ENCODE results near the gene ATF7. TPM values are rescaled to one million over a fixed set of nuclear protein-coding genes. Genes with fewer than 3 reads are reported as not detected.
"Not testable (repeated sequence)": the region's sequence is repeated elsewhere in the genome, so short reads cannot be mapped to it uniquely, and the experiment has no call there.

Gene ATF7
- total RNA-seq, 1 donor from 2014 or later, result 33.5 TPM

DNA sequence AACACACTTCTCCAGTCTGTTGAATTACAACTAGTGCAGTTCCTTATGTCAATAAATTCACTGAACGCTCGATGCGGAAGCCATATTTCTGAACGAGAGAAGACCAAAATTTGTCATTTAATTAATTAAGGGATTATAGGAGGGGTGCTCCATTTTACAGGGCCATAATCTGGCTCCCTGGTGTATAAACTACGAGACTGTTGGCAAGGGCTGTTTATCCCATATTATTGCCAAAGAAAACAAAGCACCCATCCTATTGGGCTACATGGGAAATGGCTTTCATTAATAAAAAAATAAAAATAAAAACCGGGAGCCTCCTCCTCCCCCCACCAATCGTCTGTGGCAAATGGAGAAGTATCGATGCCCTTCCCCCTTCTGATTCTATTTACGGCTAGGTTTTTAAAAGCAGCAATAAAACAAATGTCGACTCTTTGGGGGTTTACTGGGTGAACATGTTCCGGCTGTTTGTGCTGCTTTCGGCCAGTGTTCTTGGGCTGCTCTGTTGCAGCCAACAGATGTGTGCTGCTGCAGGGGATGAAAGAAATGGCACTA lies 24.8 kb downstream of the ATF7 start:
- intact Hi-C loops (cut with DNase I), result no loop called here
- no peak for DNase-seq (ENCODE audit: low spot score)

DNA sequence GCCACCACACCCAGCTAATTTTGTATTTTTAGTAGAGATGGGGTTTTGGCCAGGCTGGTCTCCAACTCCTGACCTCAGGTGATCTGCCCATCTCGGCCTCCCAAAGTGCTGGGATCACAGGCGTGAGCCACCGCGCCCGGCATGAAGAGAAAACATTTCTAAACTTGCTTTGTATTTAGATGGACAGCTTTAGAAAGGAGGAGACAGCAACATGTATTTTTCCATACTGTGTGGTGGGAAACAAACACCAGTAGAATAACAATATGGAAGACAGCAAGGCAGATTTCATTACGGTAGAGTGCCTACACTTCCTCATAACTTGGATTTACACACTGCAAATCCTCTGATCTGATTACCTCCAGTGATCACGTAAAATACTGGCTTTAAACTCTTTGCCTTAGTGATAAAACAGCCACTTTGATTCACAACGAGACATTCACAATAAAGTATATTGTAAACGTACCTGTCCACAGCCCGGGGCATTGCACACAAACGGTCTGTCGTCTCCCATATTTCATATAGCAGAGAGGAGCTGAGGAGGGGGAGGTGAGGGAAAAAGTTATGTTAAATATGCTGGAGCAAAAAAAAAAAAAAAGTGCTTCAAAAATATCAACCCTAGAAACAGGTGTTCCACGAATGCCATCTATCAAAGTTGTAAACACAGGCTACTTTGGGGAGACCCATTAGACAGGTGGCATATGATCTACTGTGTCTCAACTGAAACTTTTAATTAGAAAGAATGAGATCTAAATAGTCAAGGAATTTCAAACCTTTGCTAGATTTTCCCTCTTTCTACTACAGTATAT lies 25.5 kb downstream of the ATF7 start:
- intact Hi-C loops (cut with DNase I), result no loop called here
- DNase-seq (ENCODE audit: low spot score), result no peak

DNA sequence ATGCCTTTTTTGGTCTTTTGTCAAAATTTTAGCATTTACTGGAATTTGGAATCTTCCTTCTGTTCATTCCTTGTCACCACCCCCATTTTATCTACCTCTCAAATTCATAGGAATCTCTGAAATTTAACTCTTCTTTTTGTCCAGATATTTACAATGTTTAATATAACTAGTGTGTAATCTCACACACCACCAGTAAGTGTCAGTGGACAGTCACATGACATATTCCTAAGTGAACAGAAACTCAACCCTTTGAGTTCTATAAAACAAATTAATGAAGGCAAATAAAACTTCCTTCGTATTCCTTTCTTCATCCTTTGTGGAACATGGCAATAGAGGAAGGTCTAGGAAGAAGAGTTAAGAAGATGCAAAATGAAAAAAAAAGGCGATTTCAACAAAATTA lies 26.6 kb downstream of the ATF7 start:
- intact Hi-C loops (cut with DNase I), result no loop called here
- no peak for DNase-seq (ENCODE audit: low spot score)

DNA sequence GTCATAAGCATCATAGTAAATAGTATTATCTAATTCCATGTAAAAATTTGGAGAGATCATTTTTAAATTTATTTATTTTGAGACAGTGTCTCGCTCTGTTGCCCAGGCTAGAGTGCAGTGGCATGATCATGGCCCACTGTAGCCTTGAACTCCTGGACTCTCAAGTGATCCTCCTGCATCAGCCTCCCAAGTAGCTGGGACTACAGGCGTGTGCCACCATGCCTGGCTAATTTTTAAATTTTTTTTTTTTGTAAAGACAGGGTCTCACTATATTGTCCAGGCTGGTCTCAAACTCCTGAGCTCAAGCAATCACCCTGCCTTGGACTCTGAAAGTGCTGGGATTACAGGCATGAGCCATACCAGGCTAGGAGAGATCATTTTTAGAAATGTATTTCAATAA lies 27.2 kb downstream of the ATF7 start:
- intact Hi-C loops (cut with DNase I); DNase-seq (ENCODE audit: low spot score): not testable (repeated sequence)

DNA sequence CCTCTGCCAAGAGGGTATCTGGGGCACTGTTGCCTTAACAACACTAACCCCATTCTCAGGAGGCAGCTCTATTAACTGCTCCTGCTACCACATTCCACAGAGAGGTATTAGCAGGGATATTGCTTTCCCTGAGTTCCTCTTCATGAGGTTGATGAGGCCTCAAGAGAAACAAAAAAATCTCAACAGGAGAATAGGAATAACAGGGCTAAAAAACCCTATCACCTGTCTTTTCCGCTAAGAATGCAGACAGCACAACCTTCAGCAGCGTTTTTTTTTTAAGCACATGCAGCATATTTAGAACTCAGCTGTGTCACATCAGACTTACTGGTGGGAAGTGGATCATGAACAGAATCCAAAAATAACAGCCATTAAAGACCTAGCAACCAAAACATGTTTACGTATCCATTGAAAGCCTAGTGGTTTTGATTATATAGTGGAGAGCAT lies 29.2 kb downstream of the ATF7 start:
- intact Hi-C loops (cut with DNase I), result no loop called here
- no peak for DNase-seq (ENCODE audit: low spot score)

DNA sequence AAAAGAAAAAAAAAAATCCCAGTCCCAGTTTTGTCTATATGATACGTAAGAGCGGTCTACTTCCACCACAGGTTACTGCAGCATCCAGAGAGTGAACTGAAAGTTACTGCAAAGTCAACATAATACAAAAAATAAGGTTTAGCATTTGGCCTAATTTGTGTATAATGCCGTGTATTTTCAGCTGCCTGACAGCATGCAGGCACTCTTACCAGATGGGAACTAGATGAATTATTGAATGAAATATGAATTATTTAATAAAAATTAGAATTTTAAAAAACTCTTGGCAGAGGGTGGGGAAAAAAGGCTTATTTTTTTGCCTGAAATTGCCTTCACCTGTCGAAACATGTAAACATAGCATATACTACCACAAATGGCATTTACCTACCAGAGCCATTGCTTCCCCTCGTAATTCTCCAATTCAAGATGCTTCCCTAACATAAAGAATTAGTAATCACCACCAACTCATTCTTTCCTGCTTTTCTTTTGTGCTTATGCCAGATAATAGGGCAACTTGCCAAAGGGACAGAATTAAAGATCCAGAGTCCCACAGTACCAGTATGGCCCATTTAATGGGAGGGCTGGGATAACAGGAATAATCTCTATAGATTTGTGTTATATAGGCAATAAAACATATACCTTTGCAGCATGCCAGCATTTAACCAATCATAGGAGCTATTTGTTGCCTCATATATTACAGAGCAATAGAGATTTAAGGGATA lies 31.1 kb downstream of the ATF7 start:
- no peak for DNase-seq (ENCODE audit: low spot score)
- intact Hi-C loops (cut with DNase I), result no loop called here

DNA sequence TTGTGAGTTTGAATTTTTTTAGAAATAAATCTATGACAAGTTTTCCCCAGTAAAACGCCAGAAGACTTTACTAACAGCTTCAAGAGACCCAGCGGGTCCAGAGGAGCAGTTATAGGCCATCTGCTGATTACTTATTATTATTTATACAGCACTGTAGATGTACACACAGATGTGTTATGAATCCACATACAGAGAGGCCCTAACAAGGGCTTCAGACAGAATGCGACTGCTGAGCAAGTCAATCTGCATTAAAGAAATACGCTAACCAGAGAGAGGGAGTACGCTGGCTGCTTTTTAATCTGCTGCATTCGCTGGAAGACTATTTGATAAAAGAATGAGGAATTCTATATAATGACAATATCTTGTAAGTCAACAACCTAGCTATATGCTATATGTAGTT lies 32.5 kb downstream of the ATF7 start:
- DNase-seq (ENCODE audit: low spot score), result no peak
- intact Hi-C loops (cut with DNase I), result no loop called here

DNA sequence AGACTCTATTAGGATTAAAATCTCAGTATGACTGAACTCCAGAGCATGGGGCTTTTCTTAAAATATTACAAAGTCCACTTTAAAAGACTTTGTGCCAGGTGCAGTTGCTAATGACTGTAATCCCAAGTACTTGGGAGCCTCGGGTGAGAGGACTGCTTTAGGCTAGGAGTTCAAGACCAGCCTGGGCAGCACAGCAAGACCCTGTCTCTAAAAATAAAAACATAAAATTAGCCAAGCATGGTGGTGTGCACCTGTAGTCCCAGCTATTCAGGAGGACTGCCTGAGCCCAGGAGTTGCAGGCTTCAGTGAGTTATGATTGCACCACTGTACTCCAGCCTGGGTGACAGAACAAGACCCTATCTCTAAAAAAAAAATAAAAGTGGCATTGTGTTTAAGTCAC lies 33.2 kb downstream of the ATF7 start:
- no peak for DNase-seq (ENCODE audit: low spot score)
- intact Hi-C loops (cut with DNase I), result no loop called here

DNA sequence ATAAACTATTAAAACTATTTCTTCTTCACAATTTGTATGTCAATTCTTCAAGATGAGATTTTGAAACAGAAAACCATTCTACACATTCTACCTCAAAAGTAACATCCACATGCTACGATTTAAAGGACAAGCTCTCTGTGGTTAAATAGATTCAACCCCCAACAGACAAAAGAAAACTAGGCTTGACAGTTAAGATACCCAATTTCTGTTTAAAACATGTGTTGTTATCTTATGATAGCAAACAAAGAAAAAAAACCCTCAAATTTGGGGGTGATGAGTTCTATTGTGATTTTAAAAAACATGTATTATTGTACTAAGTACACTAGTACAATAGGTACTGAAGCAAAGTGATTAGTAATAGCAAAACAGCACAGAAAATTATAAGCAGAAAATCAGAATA lies 33.8 kb downstream of the ATF7 start:
- intact Hi-C loops (cut with DNase I), result no loop called here
- no peak for DNase-seq (ENCODE audit: low spot score)

DNA sequence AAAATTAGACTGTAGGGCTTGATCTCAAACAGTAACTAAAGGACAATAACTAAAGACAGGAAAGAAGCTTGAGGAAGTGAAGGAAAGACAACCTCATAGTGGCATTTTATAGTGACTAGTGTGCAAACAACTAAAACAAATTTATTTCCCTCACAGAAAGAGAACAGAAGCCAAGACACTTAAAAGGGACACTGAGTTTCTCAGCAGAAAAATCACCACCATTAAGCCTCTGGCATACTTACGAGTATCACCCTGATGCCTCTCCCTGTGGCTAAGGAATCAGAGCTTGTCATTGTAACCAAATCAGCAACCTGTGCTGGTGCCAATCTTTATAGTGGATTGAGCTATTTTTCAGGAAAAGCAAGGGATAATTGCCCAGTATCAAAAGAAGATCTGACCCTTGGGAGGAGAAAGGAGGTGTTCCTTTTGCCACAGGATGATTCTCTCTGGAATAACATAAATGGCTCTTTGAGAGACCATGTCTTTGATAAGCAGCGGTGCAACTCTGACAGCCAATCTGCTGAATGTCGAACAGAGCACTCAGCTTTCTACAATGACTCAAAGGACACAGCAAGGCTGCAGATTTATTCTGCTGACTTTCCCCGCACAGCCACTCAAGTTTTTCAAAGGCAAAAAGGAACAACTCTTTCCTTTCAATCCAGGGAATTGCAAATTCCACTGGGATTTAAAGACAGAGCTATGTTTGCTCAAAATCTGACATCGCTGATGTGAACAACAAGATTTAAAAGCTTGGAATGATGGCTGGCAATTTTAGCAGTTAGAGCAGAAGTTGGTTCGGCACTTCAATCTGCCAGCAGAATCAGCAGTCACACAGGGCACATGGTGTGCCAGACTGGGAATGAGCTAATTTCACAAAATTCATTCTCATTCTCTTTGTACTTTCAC lies 34.6 kb downstream of the ATF7 start:
- no peak for DNase-seq (ENCODE audit: low spot score)
- intact Hi-C loops (cut with DNase I), result no loop called here

DNA sequence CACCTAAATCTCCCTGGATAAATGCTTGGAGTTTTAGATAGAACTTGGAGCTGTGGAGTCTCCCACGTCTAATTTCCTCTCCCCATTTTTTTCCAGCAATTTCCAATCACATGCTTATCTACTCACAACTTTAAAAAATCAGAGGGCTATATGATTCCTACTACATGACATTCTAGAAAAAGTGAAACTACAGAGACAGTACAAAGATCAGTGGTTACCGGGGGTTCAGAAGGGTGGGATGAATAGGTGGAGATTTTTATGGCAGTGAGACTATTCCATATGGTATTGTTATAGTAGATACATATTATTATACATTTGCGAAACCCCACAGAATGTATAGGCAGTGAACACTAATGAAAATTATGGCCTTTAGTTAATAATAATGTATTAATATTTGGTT lies 35.5 kb downstream of the ATF7 start:
- intact Hi-C loops (cut with DNase I), result no loop called here
- no peak for DNase-seq (ENCODE audit: low spot score)

DNA sequence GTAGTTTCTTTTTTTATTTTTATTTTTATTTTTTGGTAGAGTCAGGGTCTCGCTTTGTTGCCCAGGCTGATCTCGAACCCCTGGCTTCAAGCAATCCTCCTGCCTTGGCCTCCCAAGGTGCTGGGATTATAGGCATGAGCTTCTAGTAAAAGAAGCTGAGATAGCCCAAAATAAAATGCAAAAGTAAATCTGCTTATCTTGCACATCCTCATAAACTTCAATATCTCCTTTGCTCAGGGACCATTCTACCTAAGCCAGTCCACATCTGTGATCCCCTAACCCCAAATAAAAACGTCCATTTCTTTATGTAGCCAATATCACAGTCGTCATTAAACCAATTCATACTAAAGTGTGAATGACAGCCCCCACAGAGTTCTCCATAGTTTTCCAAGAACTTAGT lies 36.3 kb downstream of the ATF7 start:
- intact Hi-C loops (cut with DNase I), result no loop called here
- DNase-seq (ENCODE audit: low spot score), result no peak

DNA sequence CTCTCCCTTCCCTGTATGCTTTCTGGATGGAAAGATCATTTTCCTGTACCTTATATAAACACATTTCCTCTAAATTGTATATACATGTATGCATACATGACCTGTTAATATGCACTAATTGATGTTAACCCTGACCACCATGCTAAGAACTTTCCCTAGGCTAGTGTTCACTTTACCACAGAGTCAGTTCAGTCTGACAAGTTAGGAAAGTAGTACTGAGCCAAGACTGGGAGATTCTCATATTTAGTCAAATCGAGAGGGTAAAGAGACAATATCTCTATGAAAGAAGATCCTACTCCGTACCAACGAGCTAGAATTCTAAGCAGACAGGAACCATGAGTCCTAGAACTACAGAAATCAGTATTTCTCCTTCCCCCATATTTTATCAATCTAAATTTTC lies 36.8 kb downstream of the ATF7 start:
- DNase-seq (ENCODE audit: low spot score), result no peak
- intact Hi-C loops (cut with DNase I), result no loop called here

DNA sequence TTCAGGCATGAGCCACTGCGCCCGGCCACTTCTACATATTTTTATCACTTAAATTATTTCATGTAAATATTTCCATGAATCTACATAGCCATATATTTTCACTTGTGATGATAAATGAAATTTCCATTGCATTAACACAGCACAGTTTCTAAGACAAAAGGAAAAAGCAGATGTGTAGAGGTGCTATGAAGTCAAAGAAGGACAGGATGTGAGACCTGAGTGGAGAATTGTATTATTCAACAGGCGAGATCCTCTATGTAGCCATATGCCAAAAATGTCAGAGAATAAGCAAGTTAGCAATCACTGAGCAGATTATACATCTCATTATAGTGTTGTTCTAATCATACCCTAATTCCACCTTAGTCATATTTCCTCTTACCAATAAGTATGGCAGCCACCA lies 38.1 kb downstream of the ATF7 start:
- DNase-seq (ENCODE audit: low spot score), result no peak
- intact Hi-C loops (cut with DNase I), result no loop called here

DNA sequence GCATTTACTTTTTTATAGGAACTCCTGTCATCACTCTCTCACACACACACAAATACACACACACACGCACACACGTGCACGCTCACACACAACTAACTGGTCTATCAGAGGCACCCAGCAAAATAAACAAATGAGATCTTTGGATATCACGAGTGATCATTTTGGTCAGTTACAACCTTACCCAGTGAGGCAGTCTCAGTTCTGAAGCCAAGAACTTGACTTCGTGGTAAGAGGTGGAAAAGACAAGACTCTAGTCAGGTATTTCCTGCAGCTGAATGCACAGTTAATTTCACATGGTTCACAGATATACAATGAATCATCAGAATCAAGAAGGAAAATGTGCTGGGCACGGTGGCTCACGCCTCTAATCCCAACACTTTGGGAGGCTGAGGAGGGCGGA lies 39.4 kb downstream of the ATF7 start:
- intact Hi-C loops (cut with DNase I), result no loop called here
- no peak for DNase-seq (ENCODE audit: low spot score)

DNA sequence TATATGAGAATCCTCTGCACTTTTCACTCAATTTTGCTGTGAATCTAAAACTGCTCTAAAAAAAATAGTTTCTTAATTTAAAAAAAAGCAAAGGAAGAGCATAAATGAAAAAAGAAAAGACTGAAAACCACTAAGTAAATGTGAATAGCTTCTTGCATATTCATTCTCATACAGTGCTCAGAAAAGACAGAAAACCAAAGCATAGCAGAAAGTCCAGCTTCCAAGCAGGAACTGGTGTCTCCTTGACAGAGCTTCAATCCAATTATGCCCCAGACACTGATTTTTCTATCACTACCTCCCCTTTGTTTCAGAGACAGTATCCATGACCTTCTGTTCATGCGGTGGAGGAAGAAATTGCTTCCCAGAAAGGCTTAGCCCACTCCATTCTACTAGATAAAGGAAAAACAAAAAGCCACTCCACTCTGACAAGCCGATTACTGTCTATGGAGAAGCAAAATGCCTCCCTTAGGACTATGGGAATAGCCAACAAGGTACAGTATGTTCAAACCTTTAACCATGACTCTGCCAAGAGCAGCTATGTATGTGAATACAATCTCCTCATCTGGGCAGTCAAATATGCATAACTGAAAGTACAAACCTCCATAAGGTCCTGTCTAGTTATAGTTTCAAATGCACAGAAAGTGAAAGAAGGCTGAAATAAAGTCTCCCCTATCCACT lies 40.6 kb downstream of the ATF7 start:
- no peak for DNase-seq (ENCODE audit: low spot score)

DNA sequence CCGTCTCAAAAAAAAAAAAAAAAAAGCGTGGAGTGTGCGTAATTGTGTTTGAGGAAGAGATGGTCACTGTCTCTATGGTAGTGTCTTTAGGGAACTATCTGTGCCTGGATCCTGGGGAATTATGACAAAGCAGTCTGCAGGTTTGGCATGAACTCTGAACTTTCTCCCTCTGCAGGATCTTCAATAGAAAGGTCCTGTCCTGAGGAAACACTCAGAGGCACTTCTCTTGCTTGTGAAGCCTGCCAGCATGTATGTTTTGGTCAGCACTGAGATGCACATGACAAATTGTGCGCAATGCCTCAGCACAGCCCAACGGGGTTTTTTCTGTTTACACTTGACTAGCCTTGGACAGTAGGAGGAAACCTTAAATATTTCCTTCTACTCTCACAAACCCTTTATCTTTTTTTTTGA lies 46.6 kb downstream of the ATF7 start:
- intact Hi-C loops (cut with DNase I), result no loop called here
- DNase-seq (ENCODE audit: low spot score), result no peak

More for the DNA sequence above, 40.6 kb downstream of the ATF7 start:
- intact Hi-C loops (cut with DNase I), result no loop called here

DNA sequence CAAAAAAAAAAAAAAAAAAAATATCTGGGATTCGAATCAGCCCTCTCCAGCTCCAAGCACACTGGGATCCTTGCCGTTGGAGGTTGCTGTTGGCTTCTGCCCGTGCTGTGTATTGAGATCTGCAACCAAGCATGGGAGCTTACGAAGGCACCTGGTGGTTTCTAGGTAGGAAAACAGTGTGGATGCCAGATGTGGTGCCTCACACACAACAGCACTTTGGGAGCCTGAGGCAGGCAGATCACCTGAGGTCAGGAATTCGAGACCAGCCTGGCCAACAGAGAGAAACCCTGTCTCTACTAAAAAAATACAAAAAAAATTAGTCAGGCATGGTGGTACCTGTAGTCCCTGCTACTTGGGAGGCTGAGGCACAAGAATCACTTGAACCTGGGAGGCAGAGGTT lies 47.4 kb downstream of the ATF7 start:
- intact Hi-C loops (cut with DNase I), result no loop called here
- DNase-seq (ENCODE audit: low spot score), result no peak

DNA sequence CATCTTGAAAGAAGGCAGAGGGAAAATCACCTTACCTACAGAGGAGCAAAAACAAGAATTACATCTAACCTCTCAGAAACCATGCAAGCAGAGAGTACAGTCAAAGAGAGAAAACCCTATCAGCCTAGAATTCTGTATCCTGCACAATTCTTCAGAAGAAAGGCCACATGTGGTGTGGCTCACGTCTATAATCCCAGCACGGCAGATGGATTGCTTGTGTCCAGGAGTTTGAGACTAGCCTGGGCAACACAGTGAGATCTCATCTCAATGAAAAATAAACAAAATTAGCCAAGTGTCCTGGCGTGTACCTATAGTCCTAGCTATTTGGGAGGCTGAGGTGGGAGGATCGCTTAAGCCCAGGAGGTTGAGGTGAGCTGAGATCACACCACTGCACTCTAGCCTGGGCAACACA lies 48.2 kb downstream of the ATF7 start:
- DNase-seq (ENCODE audit: low spot score), result no peak
- intact Hi-C loops (cut with DNase I), result no loop called here

All from cardiac septum (tissue), 1 donor.